ENCODE results near the gene SBNO2. TPM values are rescaled to one million over a fixed set of nuclear protein-coding genes. Genes with fewer than 3 reads are reported as not detected.

SBNO2 gene
- total and polyA plus RNA-seq, 9 of the 15 experiments (the other 6 are each of a cell fraction or from before 2014, with no cell fraction given): 0.01 to 46.2 (median 6.7) TPM

GRCh38 chr19:1136621-1137317, 37.3 kb downstream of the SBNO2 start:
- Histone ChIP-seq H3K27me3 (ENCODE audit: control insufficient read depth in 2 of 2, insufficient read depth in 2 of 2, low read length in 2 of 2) (no peaks in the 10 kb centered on the region), H4K20me1 (replicated peaks; ENCODE audit: control insufficient read depth, insufficient read depth, low read length) (no peaks in the 10 kb centered on the region; the same call in 1 of the 2 replicates), H3K36me3 (ENCODE audit: control insufficient read depth, insufficient read depth, low read length) (peaks cover 7% of the 10 kb centered on the region; the same call in 1 of the 3 replicates), H3K27ac (ENCODE audit: extremely low read depth, low read depth, low read length) (no peak overlapping the region), H3K79me2 (ENCODE audit: control insufficient read depth, insufficient read depth, low read length) (peaks cover 7% of the 10 kb centered on the region; the same call in 2 of the 3 replicates), H3K9me1 (ENCODE audit: control insufficient read depth, insufficient read depth, low read length) (peaks cover 3% of the 10 kb centered on the region), H2AFZ (ENCODE audit: low read depth, low read length) (no peak overlapping the region), H3K4me3 (no peak overlapping the region), H3K9me3 (replicated peaks; ENCODE audit: control insufficient read depth, insufficient read depth, low read depth, low read length) (no peaks in the 10 kb centered on the region), H3K4me2 (ENCODE audit: insufficient read depth, low read length) (no peak overlapping the region), H3K9ac (ENCODE audit: insufficient read depth in 1 of 2, low read depth in 2 of 2, low read length in 2 of 2) (peak overlapping the region in 1 of 2 experiments; percentile 43; a peak in 1 of 4 replicates), H3K4me1 (replicated peaks in 1 of 2; ENCODE audit: control insufficient read depth in 2 of 2, insufficient read depth in 2 of 2, low read length in 2 of 2) (peaks cover 0 to 58% of the 10 kb centered on the region in 2 experiments; a peak in 3 of 5 replicates)
- FAIRE-seq (no peak), ATAC-seq (no peak), DNase-seq (ENCODE audit: extremely low read depth in 1 of 4, low spot score in 3 of 4) (no peak)
- ChIA-PET CTCF (ENCODE audit: low intra/inter-chr PET ratio) (no interaction called here), POLR2A (no interaction called here)
- WGBS (ENCODE audit: insufficient coverage, low coverage, missing lambda C conversion rate): 80% methylated on average over 14 of the region's 25 CpGs
- intact Hi-C loops (cut with micrococcal nuclease): no loop called here
- in situ Hi-C loops (cut with MboI): no loop called here
- BruUV-seq (replicated peaks): no TSS peak
- TF ChIP-seq ZNF12 (CRISPR knock-in tag; IDR thresholded peaks at IDR 0.05): no peak
- no peak for TF ChIP-seq GATAD2B (IDR thresholded peaks at IDR 0.05; ENCODE audit: borderline replicate concordance)
- no peak for TF ChIP-seq ETS2 (tag; IDR thresholded peaks at IDR 0.05; ENCODE audit: borderline replicate concordance, poor library complexity, severe bottlenecking)
- no peak for TF ChIP-seq EWSR1 (IDR thresholded peaks at IDR 0.05; ENCODE audit: borderline replicate concordance, low read depth, partially characterized antibody)
- TF ChIP-seq ZNF511 (CRISPR knock-in tag; IDR thresholded peaks at IDR 0.05): no peak
- TF ChIP-seq CBFA2T2 (conservative IDR thresholded peaks at IDR 0.05): no peak
- TF ChIP-seq ZFP36 (IDR thresholded peaks at IDR 0.05; ENCODE audit: low read depth, low read length, partially characterized antibody): no peak
- no peak for TF ChIP-seq FOXM1 (IDR thresholded peaks at IDR 0.05; ENCODE audit: low read depth)
- TF ChIP-seq FOXM1 (CRISPR knock-in tag; IDR thresholded peaks at IDR 0.05; ENCODE audit: low read depth): no peak
- no peak for TF ChIP-seq KDM5B (IDR thresholded peaks at IDR 0.05; ENCODE audit: insufficient replicate concordance, low read depth, low read length)
- TF ChIP-seq MNT (conservative IDR thresholded peaks at IDR 0.05): no peak
- TF ChIP-seq PRPF4 (IDR thresholded peaks at IDR 0.05; ENCODE audit: insufficient read depth, low read depth, low read length, poor library complexity, severe bottlenecking): no peak
- TF ChIP-seq SRSF9 (IDR thresholded peaks at IDR 0.05; ENCODE audit: borderline replicate concordance, low read depth, low read length): no peak
- TF ChIP-seq SNIP1 (IDR thresholded peaks at IDR 0.05; ENCODE audit: low read depth): no peak
- no peak for TF ChIP-seq ZNF395 (CRISPR knock-in tag; IDR thresholded peaks at IDR 0.05)
- TF ChIP-seq GABPB2 (CRISPR knock-in tag; conservative IDR thresholded peaks at IDR 0.05): no peak
- no peak for TF ChIP-seq FOXA3 (CRISPR knock-in tag; conservative IDR thresholded peaks at IDR 0.05 in 1 of 2, IDR thresholded peaks at IDR 0.05 in 1 of 2)
